Occipital lobe (tissue), 1 donor: ENCODE measurements around the gene SGSH. TPM values are rescaled to one million over a fixed set of nuclear protein-coding genes. Genes with fewer than 3 reads are reported as not detected.

Experiments used
- total RNA-seq: library from RNA; depleted of rRNA; stranded (reverse); fragments of >200 nt; gene quantifications from one replicate; pipeline ENCODE4 v1.2.3, GENCODE V29; 2014

The SGSH gene
- total RNA-seq, 1 donor from 2014 or later, result 1.9 TPM

Other genes starting within 250 kb of the SGSH start
- 35.4 TPM for gene TBC1D16, start 184.5 kb downstream of the SGSH start, total RNA-seq
- 5.0 TPM for gene CCDC40, start 183.7 kb downstream of the SGSH start, total RNA-seq
- gene GAA, start 118.8 kb downstream of the SGSH start, total RNA-seq, result 14.3 TPM
- 64.4 TPM for gene EIF4A3, start 73.2 kb downstream of the SGSH start, total RNA-seq
- 0.31 TPM for gene CARD14, start 50.3 kb downstream of the SGSH start, total RNA-seq
- gene SLC26A11, start 94 bp upstream of the SGSH start, total RNA-seq, result 4.8 TPM
- 17.5 TPM for gene RNF213, start 40.5 kb upstream of the SGSH start, total RNA-seq
- 11.5 TPM for gene ENDOV, start 194.8 kb upstream of the SGSH start, total RNA-seq